ENCODE data around the gene UBE2V1. TPM values are rescaled to one million over a fixed set of nuclear protein-coding genes. Genes with fewer than 3 reads are reported as not detected.

The UBE2V1 gene
- total and polyA plus RNA-seq, 2 donors (not counting 3 experiments of a cell fraction or from before 2014, with no cell fraction given), result 145 to 156 TPM

GRCh38 chr20:50073500-50073899 lies 39.5 kb downstream of the UBE2V1 start:
- H3K9ac ChIP-seq (replicated peaks; ENCODE audit: extremely low read depth, insufficient read depth, low read length), result no peak overlapping the region
- POLR2A ChIA-PET, result no interaction called here
- H3K9me3 ChIP-seq (replicated peaks; ENCODE audit: control insufficient read depth, insufficient read depth, low read length), result no peaks in the 10 kb centered on the region
- FAIRE-seq (no peak), DNase-seq (ENCODE audit: low read depth, low spot score) (no peak)
- no peak overlapping the region for H3K27ac ChIP-seq (ENCODE audit: insufficient read depth, low read depth, low read length)
- BruUV-seq (replicated peaks), result no TSS peak
- no peaks in the 10 kb centered on the region for H4K20me1 ChIP-seq (replicated peaks; ENCODE audit: control insufficient read depth, extremely low read depth, insufficient read depth, low read length)
- no peaks in the 10 kb centered on the region for H3K36me3 ChIP-seq (ENCODE audit: control insufficient read depth in 2 of 2, extremely low read depth in 1 of 2, insufficient read depth in 2 of 2, low read length in 2 of 2)
- no peak for TF ChIP-seq POLR2A (IDR thresholded peaks at IDR 0.05; ENCODE audit: low read depth, low read length)
- no peak for TF ChIP-seq JUN (IDR thresholded peaks at IDR 0.05; ENCODE audit: borderline replicate concordance, insufficient read depth, insufficient read length, low read depth)
- no peaks in the 10 kb centered on the region for H3K9me1 ChIP-seq (replicated peaks; ENCODE audit: control insufficient read depth, extremely low read depth, insufficient read depth, low read length)
- no peak overlapping the region for H2AFZ ChIP-seq (ENCODE audit: low read depth, low read length)
- no peaks in the 10 kb centered on the region for H3K79me2 ChIP-seq (ENCODE audit: control insufficient read depth, insufficient read depth, low read length)
- no peaks in the 10 kb centered on the region for H3K4me1 ChIP-seq (ENCODE audit: control insufficient read depth, extremely low read depth, insufficient read depth, low read length)
- intact Hi-C loops (cut with micrococcal nuclease), result no loop called here
- CTCF ChIA-PET, result interaction anchor here (19.6 kb wide), 1 partner anchor 92 kb away, joined by 1187 read pairs; the partner anchor contains the start of gene SNAI1
- H3K4me3 ChIP-seq (replicated peaks in 1 of 3; ENCODE audit: insufficient read depth in 1 of 3, low read depth in 1 of 3, low read length in 3 of 3), result no peak overlapping the region
- no peaks in the 10 kb centered on the region for H3K27me3 ChIP-seq (ENCODE audit: control insufficient read depth in 2 of 2, insufficient read depth in 2 of 2, low read length in 2 of 2)
- H3K4me2 ChIP-seq (ENCODE audit: insufficient read depth, low read length), result no peak overlapping the region
- dilution Hi-C loops (cut with MboI; ENCODE audit: extremely low pct_ligation_motif_present, low sequenced_read_pairs), result no loop called here

GRCh38 chr20:50071039-50071888 lies 41.7 kb downstream of the UBE2V1 start:
- peak overlapping the region; percentile 52 for H3K4me2 ChIP-seq (ENCODE audit: insufficient read depth, low read length)
- FAIRE-seq, result peak; percentile 92
- no peaks in the 10 kb centered on the region for H3K27me3 ChIP-seq (ENCODE audit: control insufficient read depth in 2 of 2, insufficient read depth in 2 of 2, low read length in 2 of 2)
- peak overlapping the region; percentile 59 for H2AFZ ChIP-seq (ENCODE audit: low read depth, low read length)
- CTCF ChIA-PET, result interaction anchor here (0.5 to 19.6 kb wide), 77 partner anchors 9 to 809 kb away, joined by 3 to 1187 read pairs (median 6); partner anchors contain the start of genes RNF114, SNAI1, SPATA2 and UBE2V1
- no peaks in the 10 kb centered on the region for H3K4me1 ChIP-seq (ENCODE audit: control insufficient read depth, extremely low read depth, insufficient read depth, low read length)
- H3K9ac ChIP-seq (replicated peaks; ENCODE audit: extremely low read depth, insufficient read depth, low read length), result peak overlapping the region; percentile 45
- DNase-seq (ENCODE audit: low read depth, low spot score), result peak; percentile 85
- H4K20me1 ChIP-seq (replicated peaks; ENCODE audit: control insufficient read depth, extremely low read depth, insufficient read depth, low read length), result no peaks in the 10 kb centered on the region
- H3K9me1 ChIP-seq (replicated peaks; ENCODE audit: control insufficient read depth, extremely low read depth, insufficient read depth, low read length), result no peaks in the 10 kb centered on the region
- H3K4me3 ChIP-seq (replicated peaks in 1 of 3; ENCODE audit: insufficient read depth in 1 of 3, low read depth in 1 of 3, low read length in 3 of 3), result peak overlapping the region in 1 of 3 experiments; percentile 32
- dilution Hi-C loops (cut with MboI; ENCODE audit: extremely low pct_ligation_motif_present, low sequenced_read_pairs) (no loop called here), intact Hi-C loops (cut with micrococcal nuclease) (loop anchor here (1.0 to 2.0 kb wide), 5 partner anchors 14 to 135 kb away; partner anchors contain the start of gene RNF114)
- H3K27ac ChIP-seq (ENCODE audit: insufficient read depth, low read depth, low read length), result no peak overlapping the region
- POLR2A ChIA-PET, result interaction anchor here (0.5 to 4.2 kb wide), 6 partner anchors 14 to 131 kb away, joined by 3 to 34 read pairs (median 4); partner anchors contain the start of gene SNAI1
- no peaks in the 10 kb centered on the region for H3K9me3 ChIP-seq (replicated peaks; ENCODE audit: control insufficient read depth, insufficient read depth, low read length)
- no peak for TF ChIP-seq GATA2 (IDR thresholded peaks at IDR 0.05; ENCODE audit: insufficient read depth, insufficient read length, low read depth, low read length)
- no peak for TF ChIP-seq POLR2A (IDR thresholded peaks at IDR 0.05; ENCODE audit: low read depth, low read length)
- peak; percentile 44 for TF ChIP-seq MYC (IDR thresholded peaks at IDR 0.05; ENCODE audit: low read depth, low read length)
- peak; percentile 99 to 100 for TF ChIP-seq CTCF (IDR thresholded peaks at IDR 0.05; ENCODE audit: extremely low read depth in 1 of 2, insufficient read depth in 1 of 2, low read depth in 1 of 2, low read length in 2 of 2)
- TF ChIP-seq, protein P1, sequence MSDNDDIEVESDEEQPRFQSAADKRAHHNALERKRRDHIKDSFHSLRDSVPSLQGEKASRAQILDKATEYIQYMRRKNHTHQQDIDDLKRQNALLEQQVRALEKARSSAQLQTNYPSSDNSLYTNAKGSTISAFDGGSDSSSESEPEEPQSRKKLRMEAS (IDR thresholded peaks at IDR 0.05; ENCODE audit: insufficient read depth, insufficient read length), result peak; percentile 21
- peak; percentile 57 for TF ChIP-seq POLR2AphosphoS5 (IDR thresholded peaks at IDR 0.05; ENCODE audit: insufficient read depth, low read depth, low read length)
- no peak for TF ChIP-seq JUN (IDR thresholded peaks at IDR 0.05; ENCODE audit: borderline replicate concordance, insufficient read depth, insufficient read length, low read depth)
- no peak for TF ChIP-seq EZH2 (IDR thresholded peaks at IDR 0.05; ENCODE audit: borderline replicate concordance, low read depth, low read length, severe bottlenecking)
- TF ChIP-seq FOS (IDR thresholded peaks at IDR 0.05; ENCODE audit: borderline replicate concordance, insufficient read depth, low read length), result no peak
- H3K79me2 ChIP-seq (ENCODE audit: control insufficient read depth, insufficient read depth, low read length), result no peaks in the 10 kb centered on the region
- no peaks in the 10 kb centered on the region for H3K36me3 ChIP-seq (ENCODE audit: control insufficient read depth in 2 of 2, extremely low read depth in 1 of 2, insufficient read depth in 2 of 2, low read length in 2 of 2)
- BruUV-seq (replicated peaks), result no TSS peak

Measured in endothelial cell of umbilical vein (primary cell).